GM12878 (cell line): ENCODE data around the gene ZNG1F. TPM values are rescaled to one million over a fixed set of nuclear protein-coding genes. Genes with fewer than 3 reads are reported as not detected.
"Not testable (repeated sequence)": the region's sequence is repeated elsewhere in the genome, so short reads cannot be mapped to it uniquely, and the experiment has no call there.

ENCODE experiments used
- ATAC-seq: fragments of 200-7000 bp; cut with Tn5 transposase; 3 replicates; pipeline ENCODE4 v1.9.1; 2020; ENCODE audit warnings: mild to moderate bottlenecking, moderate library complexity
- BruUV-seq: library from RNA; stranded (reverse); fragments of 400-500 nt; replicated peaks from 2 replicates; lab custom pipeline; 2021; lab: Mats Ljungman, UMichigan
- CTCF ChIA-PET: fragments of 300-600 bp; sonication (Branson Sonifier 250); formaldehyde crosslinking; extraction: SDS; loops from one replicate; lab custom pipeline; 2021; ENCODE audit warnings: inconsistent platforms; lab: Yijun Ruan, JAX
- POLR2A ChIA-PET: fragments of 350-600 bp; formaldehyde crosslinking; extraction: SDS; loops from one replicate; lab custom pipeline; 2021; ENCODE audit warnings: inconsistent platforms; lab: Charles Lee
- RAD21 ChIA-PET: fragments of 300-600 bp; sonication (Branson Sonifier 250); formaldehyde crosslinking; loops from one replicate; lab custom pipeline; 2023; ENCODE audit warnings: antibody characterized with exemption; ENCODE audit not compliant: unreplicated experiment; lab: Charles Lee
- SMC1A ChIA-PET: fragments of 300-600 bp; sonication (Branson Sonifier 250); formaldehyde crosslinking; loops from one replicate; lab custom pipeline; 2023; ENCODE audit not compliant: unreplicated experiment, uncharacterized antibody; lab: Charles Lee
- DNase-seq: peaks from one replicate; pipeline ENCODE4 v3.0.0-alpha.2; 2011; ENCODE audit warnings: low read depth, low spot score
- FAIRE-seq: peaks from 3 replicates; lab custom pipeline; 2011; peaks lifted over from hg19 to GRCh38; lab: Jason Lieb, UNC
- H2AFZ ChIP-seq: 2 replicates; pipeline ENCODE4 v1.6.0; 2011; ENCODE audit warnings: low read depth, low read length, control low read depth; ENCODE audit not compliant: control insufficient read depth
- H3K27ac ChIP-seq: 2 replicates; pipeline ENCODE4 v1.5.1; 2011; ENCODE audit warnings: control low read depth; ENCODE audit not compliant: control insufficient read depth, insufficient read depth
- H3K27me3 ChIP-seq, 2 experiments: replicated peaks in 1 of 2; 2 replicates each; pipeline versions ENCODE4 v1.6.0 to v1.6.1; 2011; ENCODE audit warnings: low read length in 1 of 2; ENCODE audit not compliant: control insufficient read depth in 2 of 2, insufficient read depth in 2 of 2
- H3K36me3 ChIP-seq, 2 experiments: 2 replicates each; pipeline ENCODE4 v1.5.1; 2011; ENCODE audit warnings: low read length in 1 of 2; ENCODE audit not compliant: control insufficient read depth in 2 of 2, insufficient read depth in 2 of 2
- H3K4me1 ChIP-seq: 2 replicates; pipeline ENCODE4 v1.6.1; 2011; ENCODE audit warnings: mild to moderate bottlenecking, low read length, moderate library complexity, mixed read lengths; ENCODE audit not compliant: control insufficient read depth, insufficient read depth
- H3K4me2 ChIP-seq: 2 replicates; pipeline ENCODE4 v1.6.0; 2011; ENCODE audit warnings: control low read depth; ENCODE audit not compliant: control insufficient read depth, insufficient read depth
- H3K4me3 ChIP-seq: fragments of 200-600 bp; sonication (generic); 2 replicates; pipeline ENCODE4 v1.5.1; 2016
- H3K79me2 ChIP-seq: 2 replicates; pipeline ENCODE4 v1.6.0; 2011; ENCODE audit warnings: low read length; ENCODE audit not compliant: control insufficient read depth, insufficient read depth
- H3K9ac ChIP-seq: 2 replicates; pipeline ENCODE4 v1.8.0; 2011; ENCODE audit warnings: low read length, control low read depth, mixed read lengths; ENCODE audit not compliant: control insufficient read depth, insufficient read depth
- H3K9me3 ChIP-seq: replicated peaks from 3 replicates; pipeline ENCODE4 v1.5.1; 2011; ENCODE audit warnings: mild to moderate bottlenecking, low read length; ENCODE audit not compliant: control insufficient read depth, insufficient read depth
- H4K20me1 ChIP-seq: 2 replicates; pipeline ENCODE4 v1.6.0; 2011; ENCODE audit not compliant: control insufficient read depth, insufficient read depth
- WGBS: methylation state at CpG from one replicate; pipeline ENCODE4 v1.1.6; 2016; ENCODE audit warnings: low lambda C conversion rate; ENCODE audit not compliant: insufficient replicate concordance, insufficient coverage; ENCODE audit errors: missing lambda C conversion rate; 5-methylcytosine and 5-hydroxymethylcytosine counted together
- in situ Hi-C: fragments of 300-500 bp; cut with MboI; formaldehyde crosslinking; loops from 9 replicates; pipeline ENCODE4 v1.14.3; 2018; ENCODE audit warnings: mixed read lengths
- intact Hi-C: fragments of 100-400 bp; cut with micrococcal nuclease; formaldehyde crosslinking; loops from one replicate; pipeline ENCODE4 v1.14.2; 2022; ENCODE audit not compliant: unreplicated experiment
- polyA plus RNA-seq, 11 experiments: library from polyadenylated mRNA; depleted of rRNA in 4 of 11; unstranded in 6 of 11; stranded (reverse) in 5 of 11; fragments of >200 nt; fragmentation: Nextera tagmentation in 4 of 11; fragmentation: Illumina TruSeq in 1 of 11; extraction: Ambion mirVana in 4 of 11; extraction: Trizol in 1 of 11; gene quantifications; 1 replicate in 1 of 11; 2 replicates in 10 of 11; pipeline versions ENCODE4 v1.2.1 to v1.2.3, GENCODE V29; 2011 to 2016; ENCODE audit warnings: inconsistent platforms in 2 of 11, missing spikeins in 2 of 11, low read depth in 1 of 11
- total RNA-seq, 4 experiments: library from RNA; depleted of rRNA in 3 of 4; stranded (reverse); fragments of >200 nt in 3 of 4; fragmentation: Illumina TruSeq in 1 of 4; extraction: Trizol in 1 of 4; gene quantifications; 2 replicates each; pipeline versions ENCODE4 v1.2.1 to v1.2.3, GENCODE V29; 2013 to 2021

ZNG1F gene
- total and polyA plus RNA-seq, 10 of the 15 experiments (the other 5 are each of a cell fraction or from before 2014, with no cell fraction given) = 11.7 to 34.6 (median 17.2) TPM

GRCh38 chr9:41087157-41087780 lies 101.8 kb downstream of the ZNG1F start:
- in situ Hi-C loops, SMC1A ChIA-PET, POLR2A ChIA-PET: not testable (repeated sequence)

DNA sequence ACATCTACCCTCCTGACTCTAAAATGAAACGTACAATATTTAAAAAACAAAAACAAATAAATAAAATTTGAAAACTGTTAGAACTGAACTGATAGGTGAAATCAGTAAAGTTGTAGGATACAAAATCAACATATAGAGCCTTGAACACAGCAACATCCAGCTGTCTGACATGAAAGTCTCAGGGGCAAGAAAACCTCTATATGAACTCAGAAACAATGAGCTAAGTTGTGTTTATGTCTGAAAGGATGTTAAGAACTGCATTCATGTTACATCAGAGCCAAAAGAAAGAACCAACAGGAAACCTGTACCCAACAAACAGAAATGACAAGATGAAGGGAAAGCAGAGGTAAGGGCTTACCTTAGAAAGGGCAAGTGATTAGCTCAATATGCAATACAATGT lies 102.4 kb downstream of the ZNG1F start:
- ATAC-seq = peak; percentile 19
- H3K9me3 ChIP-seq, DNase-seq, H3K9ac ChIP-seq, SMC1A ChIA-PET, H3K4me2 ChIP-seq, H3K27ac ChIP-seq, POLR2A ChIA-PET, H3K4me3 ChIP-seq, CTCF ChIA-PET, H3K36me3 ChIP-seq, H3K4me1 ChIP-seq, RAD21 ChIA-PET, intact Hi-C loops, H4K20me1 ChIP-seq, BruUV-seq, in situ Hi-C loops, H3K79me2 ChIP-seq, FAIRE-seq, H3K27me3 ChIP-seq, H2AFZ ChIP-seq: not testable (repeated sequence)
- 0% methylated on average over 1 of the region's 1 CpG for WGBS

More at GRCh38 chr9:41087157-41087780, 101.8 kb downstream of the ZNG1F start:
- 58% methylated on average over 4 of the region's 5 CpGs for WGBS
- CTCF ChIA-PET = interaction anchor here (1.1 kb wide), 1 partner anchor 96 kb away, joined by 3 read pairs; no protein-coding TSS in a partner anchor
- H3K4me1 ChIP-seq, H2AFZ ChIP-seq, H3K27ac ChIP-seq, RAD21 ChIA-PET, H3K4me3 ChIP-seq, intact Hi-C loops, H3K79me2 ChIP-seq, H3K27me3 ChIP-seq, ATAC-seq, H3K4me2 ChIP-seq, DNase-seq, H3K9me3 ChIP-seq, FAIRE-seq, BruUV-seq, H3K36me3 ChIP-seq, H4K20me1 ChIP-seq, H3K9ac ChIP-seq: not testable (repeated sequence)
